KOPT-K1 (cell line): ENCODE results near the gene GRM8.

Experiments
- H3K27ac ChIP-seq: fragments of 200-600 bp; sonication (generic); 2 replicates; pipeline ENCODE4 v1.5.1; 2016; ENCODE audit warnings: antibody characterized with exemption, mild to moderate bottlenecking, low read depth, low read length; ENCODE audit not compliant: poor library complexity, severe bottlenecking
- H3K36me3 ChIP-seq: fragments of 200-600 bp; sonication (generic); 2 replicates; pipeline ENCODE4 v1.5.1; 2017; ENCODE audit warnings: antibody characterized with exemption, mild to moderate bottlenecking, low read length, moderate library complexity; ENCODE audit not compliant: insufficient read depth
- H3K9me3 ChIP-seq: fragments of 200-600 bp; sonication (generic); 2 replicates; pipeline ENCODE4 v1.5.1; 2017; ENCODE audit warnings: antibody characterized with exemption, low read length, mild to moderate bottlenecking; ENCODE audit not compliant: insufficient read depth, poor library complexity, severe bottlenecking

The GRM8 gene

DNA sequence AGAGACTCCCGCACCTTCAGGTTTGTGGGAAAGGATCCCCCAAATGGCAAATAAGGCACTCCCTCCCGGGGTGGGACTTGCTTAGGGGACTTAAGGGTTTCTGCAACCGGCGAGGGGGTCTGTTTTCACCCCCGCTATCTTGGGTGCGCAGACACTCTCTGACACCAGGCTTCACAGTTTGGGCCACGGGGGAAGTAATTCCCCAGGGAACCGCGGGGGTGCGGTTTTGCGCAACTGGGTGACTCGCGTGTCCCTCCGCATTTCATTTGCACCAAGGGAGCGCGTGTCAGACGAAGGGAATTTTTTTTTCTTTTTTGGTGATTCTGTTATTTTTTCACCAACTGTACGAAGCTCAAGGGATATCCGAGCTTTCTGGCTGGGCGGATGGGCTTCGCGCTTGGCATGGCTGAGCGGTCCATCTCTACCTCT is 1.7 kb downstream of the GRM8 start:
- H3K27ac ChIP-seq, result no peak overlapping the region

GRCh38 chr7:127250312-127251035 is 2.3 kb downstream of the GRM8 start:
- no peak overlapping the region for H3K27ac ChIP-seq
- H3K36me3 ChIP-seq, result no peaks in the 10 kb centered on the region
- H3K9me3 ChIP-seq, result no peaks in the 10 kb centered on the region

More for the DNA sequence above, 1.7 kb downstream of the GRM8 start:
- H3K36me3 ChIP-seq, result no peaks in the 10 kb centered on the region
- H3K9me3 ChIP-seq, result no peaks in the 10 kb centered on the region

GRCh38 chr7:127245607-127246006 is 7.1 kb downstream of the GRM8 start:
- H3K9me3 ChIP-seq, result no peaks in the 10 kb centered on the region
- no peak overlapping the region for H3K27ac ChIP-seq
- H3K36me3 ChIP-seq, result no peaks in the 10 kb centered on the region

GRCh38 chr7:127245002-127245401 is 7.7 kb downstream of the GRM8 start:
- Histone ChIP-seq H3K27ac (no peak overlapping the region), H3K9me3 (no peaks in the 10 kb centered on the region)

DNA sequence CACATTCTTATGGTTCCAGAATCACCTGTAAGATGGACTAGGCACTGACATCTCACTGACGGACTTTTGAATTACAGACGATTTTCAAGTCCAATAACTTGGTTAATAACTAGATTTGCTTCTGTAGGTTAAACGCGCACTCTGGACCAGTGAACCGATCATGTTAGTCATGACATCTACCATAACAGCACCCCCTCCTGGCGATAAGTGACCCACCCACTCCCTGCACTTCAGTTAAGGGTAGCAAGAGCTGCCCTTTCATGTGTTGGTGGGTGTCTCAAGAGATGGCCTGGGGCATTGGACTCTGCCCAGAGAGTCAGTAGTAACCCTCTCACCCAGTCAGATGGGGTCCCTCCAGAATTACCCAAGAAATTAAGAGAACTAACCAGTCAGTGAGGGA is 12.9 kb downstream of the GRM8 start:
- Histone ChIP-seq H3K27ac (no peak overlapping the region), H3K9me3 (no peaks in the 10 kb centered on the region), H3K36me3 (no peaks in the 10 kb centered on the region)

More at GRCh38 chr7:127245002-127245401, 7.7 kb downstream of the GRM8 start:
- no peaks in the 10 kb centered on the region for H3K36me3 ChIP-seq

DNA sequence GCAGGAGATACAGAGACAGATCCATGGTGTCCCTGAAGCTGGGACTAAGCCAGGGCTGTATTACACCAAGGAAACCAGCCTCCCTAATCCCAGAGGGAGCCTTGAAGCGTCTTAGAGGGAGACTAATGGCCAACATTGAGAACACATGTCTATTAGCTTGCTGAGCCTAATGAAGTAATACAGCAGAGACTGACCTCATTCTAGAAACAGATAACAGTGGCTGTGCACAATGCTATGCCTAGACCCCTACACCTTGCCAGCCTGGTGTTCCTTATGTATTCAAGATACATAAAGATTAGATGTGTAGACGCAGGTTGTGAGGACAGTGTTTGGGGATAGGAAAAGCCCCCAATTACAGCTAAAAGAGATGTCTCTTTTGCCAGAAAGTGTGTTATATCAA is 19.1 kb downstream of the GRM8 start:
- Histone ChIP-seq H3K27ac (no peak overlapping the region), H3K9me3 (no peaks in the 10 kb centered on the region), H3K36me3 (no peaks in the 10 kb centered on the region)

DNA sequence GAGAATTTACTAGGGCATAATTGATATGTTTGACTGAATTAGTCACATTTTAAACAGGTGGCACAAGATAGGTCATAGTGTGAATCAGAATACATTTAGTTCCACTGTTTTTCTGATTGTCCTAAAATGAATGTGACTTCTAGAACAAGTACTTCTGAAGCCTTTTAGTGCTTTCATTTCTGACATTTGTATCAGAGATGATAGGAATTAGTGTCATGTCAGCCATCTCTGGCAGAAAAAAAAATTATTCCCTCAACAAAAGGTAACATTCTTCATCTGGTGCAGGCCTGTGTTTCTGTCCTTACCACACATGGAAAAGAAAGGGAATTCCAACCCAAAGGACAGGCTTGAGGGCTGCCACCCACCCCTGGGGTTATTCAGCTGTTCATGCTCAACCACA is 21.3 kb downstream of the GRM8 start:
- no peaks in the 10 kb centered on the region for H3K9me3 ChIP-seq
- H3K27ac ChIP-seq, result no peak overlapping the region
- no peaks in the 10 kb centered on the region for H3K36me3 ChIP-seq

GRCh38 chr7:127230192-127230925 is 22.4 kb downstream of the GRM8 start:
- H3K27ac ChIP-seq, result no peak overlapping the region
- no peaks in the 10 kb centered on the region for H3K36me3 ChIP-seq
- H3K9me3 ChIP-seq, result no peaks in the 10 kb centered on the region

DNA sequence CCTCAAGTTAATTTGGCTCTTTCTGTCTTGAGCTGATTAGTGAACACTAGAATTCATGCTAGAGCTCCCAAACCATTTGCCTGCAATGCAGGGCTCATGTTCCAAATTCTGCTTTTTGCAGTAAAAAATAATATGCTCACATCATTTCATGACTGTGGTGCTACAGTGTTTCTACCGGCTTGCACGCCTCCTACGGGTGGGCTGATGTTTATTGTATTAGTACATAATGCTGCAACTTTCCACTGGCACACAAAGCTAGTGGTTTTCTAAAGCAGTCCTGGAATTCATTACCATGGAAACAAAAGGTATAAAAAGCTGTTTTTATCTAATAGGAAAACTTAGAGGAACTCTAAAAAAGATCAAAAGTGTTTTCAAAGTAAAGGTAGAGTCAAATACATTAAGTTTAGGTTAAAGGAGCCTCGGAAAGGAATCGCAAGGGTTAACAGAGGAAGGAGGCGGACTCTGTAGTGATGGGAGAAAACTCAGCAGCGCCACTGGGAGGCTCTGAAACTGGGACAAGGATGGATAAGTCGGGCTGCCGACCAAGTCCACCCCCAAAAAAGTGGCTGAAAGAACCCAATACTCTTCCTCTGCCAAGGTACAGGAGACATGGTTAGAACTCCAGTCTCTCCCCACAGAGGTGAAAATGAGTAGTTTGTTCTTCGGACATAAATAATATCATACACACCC is 25.9 kb downstream of the GRM8 start:
- Histone ChIP-seq H3K36me3 (no peaks in the 10 kb centered on the region), H3K27ac (no peak overlapping the region), H3K9me3 (no peaks in the 10 kb centered on the region)

DNA sequence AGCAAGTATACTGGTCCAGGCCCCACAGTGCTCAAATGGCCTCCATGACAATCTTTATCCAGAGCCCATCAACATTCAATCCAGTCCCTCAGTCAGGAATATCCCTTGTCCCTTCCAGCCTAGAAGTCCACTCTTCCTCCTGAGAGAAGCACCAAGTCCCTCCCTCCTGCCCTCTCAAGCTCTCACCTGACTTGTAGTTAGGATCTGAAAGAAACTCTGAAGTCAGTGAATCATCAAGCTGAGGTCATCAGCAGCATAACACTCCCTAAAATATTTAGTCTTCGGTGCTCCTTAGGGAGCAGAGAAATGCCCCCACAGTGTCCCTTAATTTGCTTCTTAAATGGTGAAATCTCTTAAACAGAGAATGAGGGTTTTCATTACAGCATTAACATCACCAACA is 31.0 kb downstream of the GRM8 start:
- H3K27ac ChIP-seq, result no peak overlapping the region

DNA sequence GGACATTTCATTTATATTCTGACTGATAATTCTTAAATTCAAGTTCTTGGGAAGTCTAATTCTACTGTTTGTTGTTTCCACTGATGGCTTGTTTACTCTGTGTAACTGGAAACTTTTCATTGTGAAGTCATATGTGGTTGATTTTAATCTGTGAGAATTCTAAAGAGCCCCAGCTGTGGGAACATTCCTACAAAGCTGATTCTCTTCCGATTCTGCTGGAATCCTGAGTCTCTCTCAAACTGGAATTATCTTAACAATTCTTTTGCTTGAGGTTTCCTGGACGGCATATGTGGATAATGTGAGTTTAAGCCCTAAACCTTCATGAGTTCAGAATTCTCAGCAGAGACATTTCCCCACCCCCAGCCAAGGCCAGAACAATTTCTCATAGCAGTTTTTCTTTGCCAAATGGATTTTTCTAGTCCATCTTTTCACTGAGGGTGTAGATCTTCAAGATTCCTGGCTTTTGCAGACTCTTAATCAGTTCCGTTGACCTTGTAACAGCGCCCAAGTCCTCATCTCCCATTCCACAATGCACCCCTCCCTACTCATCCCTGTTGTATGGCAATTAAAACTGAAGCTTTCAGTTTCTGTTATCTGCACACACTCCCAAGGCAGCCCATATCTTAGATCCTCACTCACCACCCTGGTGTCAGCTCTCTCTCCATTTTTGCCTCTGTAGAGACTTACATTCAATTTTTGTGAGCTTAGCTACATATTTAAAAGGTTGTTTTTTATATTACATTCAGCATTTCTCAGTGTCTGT is 37.6 kb downstream of the GRM8 start:
- no peaks in the 10 kb centered on the region for H3K36me3 ChIP-seq
- no peak overlapping the region for H3K27ac ChIP-seq
- no peaks in the 10 kb centered on the region for H3K9me3 ChIP-seq

More for the DNA sequence above, 31.0 kb downstream of the GRM8 start:
- H3K9me3 ChIP-seq, result no peaks in the 10 kb centered on the region
- H3K36me3 ChIP-seq, result no peaks in the 10 kb centered on the region

GRCh38 chr7:127209886-127210285 is 42.9 kb downstream of the GRM8 start:
- H3K27ac ChIP-seq, result no peak overlapping the region
- H3K9me3 ChIP-seq, result no peaks in the 10 kb centered on the region
- no peaks in the 10 kb centered on the region for H3K36me3 ChIP-seq

GRCh38 chr7:127208860-127209259 is 43.9 kb downstream of the GRM8 start:
- H3K27ac ChIP-seq, result no peak overlapping the region
- H3K36me3 ChIP-seq, result no peaks in the 10 kb centered on the region
- no peaks in the 10 kb centered on the region for H3K9me3 ChIP-seq

GRCh38 chr7:127208351-127208750 is 44.4 kb downstream of the GRM8 start:
- Histone ChIP-seq H3K36me3 (no peaks in the 10 kb centered on the region), H3K27ac (no peak overlapping the region), H3K9me3 (no peaks in the 10 kb centered on the region)

GRCh38 chr7:127207806-127208205 is 44.9 kb downstream of the GRM8 start:
- no peaks in the 10 kb centered on the region for H3K9me3 ChIP-seq
- H3K36me3 ChIP-seq, result no peaks in the 10 kb centered on the region
- no peak overlapping the region for H3K27ac ChIP-seq
